ENCODE measurements around the gene ABLIM1.

ABLIM1 gene

GRCh38 chr10:114437473-114438292 is 220.4 kb downstream of the ABLIM1 start:
- DNase-seq, result no peak

- DNase-seq, result no peak
These were observed 221.1 kb downstream of the ABLIM1 start for GRCh38 chr10:114436941-114437340.

DNA sequence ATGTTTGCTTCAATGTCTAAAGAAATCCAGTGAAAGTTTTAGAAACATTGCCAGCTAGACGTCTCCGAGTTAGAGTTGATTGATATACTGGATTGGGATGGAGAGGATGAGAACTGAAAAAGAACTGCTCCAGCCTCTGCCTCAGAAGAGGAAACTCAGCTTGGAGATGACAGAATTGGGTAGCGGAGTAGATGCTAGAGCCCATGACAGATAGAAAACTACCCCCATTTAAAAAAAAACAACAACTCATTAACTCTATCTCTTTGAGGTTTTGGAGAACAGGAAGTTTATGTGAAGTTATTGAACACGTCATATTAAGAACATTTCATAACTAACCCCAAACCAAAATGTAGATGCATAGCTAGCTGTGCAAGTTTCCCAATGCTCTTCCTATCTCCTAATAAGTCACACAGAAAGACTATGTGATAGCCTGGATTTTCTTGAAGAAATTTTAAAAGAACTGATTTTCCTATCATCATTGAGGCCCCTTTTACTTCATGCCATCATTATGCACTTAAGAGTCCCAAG is 225.4 kb downstream of the ABLIM1 start:
- DNase-seq, result no peak

- no peak for DNase-seq
These were observed 226.5 kb downstream of the ABLIM1 start for GRCh38 chr10:114431414-114432135.

- no peak for DNase-seq
These were observed 227.2 kb downstream of the ABLIM1 start for GRCh38 chr10:114430688-114431413.

DNA sequence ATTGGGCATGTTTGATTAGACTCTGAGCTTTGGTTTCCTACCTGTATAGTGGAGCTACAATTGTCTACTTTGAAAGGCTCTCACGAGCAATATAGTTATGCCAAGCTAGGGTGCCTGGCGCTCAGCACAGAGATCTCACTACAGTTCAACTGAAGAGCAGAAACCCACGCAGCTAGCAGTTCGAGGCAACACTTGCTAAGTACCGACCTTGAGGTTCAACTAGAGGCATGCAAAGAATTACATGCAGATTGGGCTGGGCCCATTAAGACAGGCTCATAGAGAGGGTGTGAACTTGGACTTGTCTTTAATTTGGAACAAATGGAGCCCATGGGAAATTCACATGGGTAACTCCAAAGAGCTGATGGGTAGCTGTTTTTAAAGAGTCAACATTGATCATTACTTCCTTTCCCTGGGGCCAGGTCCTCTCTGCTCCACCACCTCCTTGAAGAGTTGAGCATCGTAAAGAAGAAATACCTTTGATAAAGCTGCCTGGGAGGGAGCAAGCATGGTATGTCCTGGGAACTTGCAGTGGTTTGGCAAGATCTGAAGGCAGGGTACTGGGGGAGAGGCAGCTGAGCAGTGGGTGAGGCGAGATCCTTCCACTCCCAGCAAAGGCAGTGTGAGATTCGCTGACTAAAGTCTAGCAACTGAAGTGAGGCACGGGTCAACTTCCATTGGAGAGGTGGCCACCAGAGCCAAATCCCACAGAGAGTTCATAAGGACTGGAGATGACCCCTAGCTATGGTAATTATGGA is 228.3 kb downstream of the ABLIM1 start:
- DNase-seq, result no peak

GRCh38 chr10:114427124-114427852 is 230.8 kb downstream of the ABLIM1 start:
- no peak for DNase-seq

GRCh38 chr10:114426476-114426875 is 231.6 kb downstream of the ABLIM1 start:
- no peak for DNase-seq

- no peak for DNase-seq
These were observed 237.1 kb downstream of the ABLIM1 start for GRCh38 chr10:114420811-114421485.

GRCh38 chr10:114418109-114418508 is 240.0 kb downstream of the ABLIM1 start:
- no peak for DNase-seq

GRCh38 chr10:114412907-114413797 is 244.9 kb downstream of the ABLIM1 start:
- no peak for DNase-seq

- DNase-seq, result no peak
These were observed 249.1 kb downstream of the ABLIM1 start for GRCh38 chr10:114408968-114409444.

DNA sequence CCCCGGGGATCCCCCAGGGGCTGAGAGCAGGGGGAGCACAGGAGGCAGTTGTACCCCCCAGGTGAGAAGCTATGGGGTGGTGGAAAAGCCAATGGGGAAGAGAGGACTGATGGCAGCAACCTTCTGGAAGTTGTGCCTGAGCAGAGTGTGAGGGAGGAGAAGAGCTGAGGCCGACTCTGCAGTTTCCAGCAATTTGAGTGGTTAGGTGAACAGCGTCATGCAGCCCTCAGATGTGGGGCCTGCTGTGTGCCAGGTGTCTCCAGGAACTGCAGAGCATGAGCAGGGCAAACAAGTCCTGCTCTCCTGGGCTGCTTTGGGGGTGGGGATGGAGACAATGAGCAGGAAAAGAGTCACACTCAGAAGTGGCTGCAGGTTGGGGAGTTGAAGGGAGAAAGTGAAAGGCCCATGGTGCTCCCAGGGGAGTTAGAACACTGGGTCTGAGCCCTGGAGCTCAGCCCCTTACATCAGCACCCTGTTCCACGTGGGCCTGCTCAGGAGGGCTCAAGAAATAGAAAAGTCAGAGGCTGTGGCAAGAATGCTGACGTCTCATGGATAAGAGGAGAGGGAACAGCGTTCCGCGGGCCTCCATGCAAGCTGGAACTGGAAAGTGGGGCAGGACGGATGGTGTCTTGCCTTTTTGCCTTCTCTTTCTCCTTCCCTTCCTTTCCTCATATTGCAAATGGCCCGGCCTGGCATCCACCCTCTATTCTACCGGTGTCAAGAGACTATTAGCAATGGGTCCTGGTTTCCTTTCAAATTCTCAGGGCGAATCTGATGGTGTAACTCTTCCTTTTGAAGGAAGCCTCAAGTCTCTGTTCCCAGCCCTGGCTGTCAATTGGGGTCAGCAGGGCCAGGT is 249.7 kb downstream of the ABLIM1 start:
- no peak for DNase-seq

DNA sequence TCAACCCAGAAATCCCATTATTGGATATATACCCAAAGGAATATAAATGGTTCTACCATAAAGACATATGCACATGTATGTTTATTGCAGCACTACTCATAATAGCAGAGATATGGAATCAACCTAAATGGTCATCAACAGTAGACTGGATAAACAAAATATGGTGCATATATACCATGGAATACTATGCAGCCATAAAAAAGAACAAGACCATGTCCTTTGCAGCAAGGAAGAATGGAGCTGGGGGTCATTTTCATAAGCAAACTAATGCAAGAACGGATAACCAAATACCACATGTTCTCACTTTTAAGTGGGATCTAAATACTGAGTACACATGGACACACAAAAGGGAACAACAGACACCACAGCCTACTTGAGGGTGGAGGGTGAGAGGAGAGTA is 251.6 kb downstream of the ABLIM1 start:
- no peak for DNase-seq

- no peak for DNase-seq
These were observed 253.1 kb downstream of the ABLIM1 start for GRCh38 chr10:114405011-114405350.

DNA sequence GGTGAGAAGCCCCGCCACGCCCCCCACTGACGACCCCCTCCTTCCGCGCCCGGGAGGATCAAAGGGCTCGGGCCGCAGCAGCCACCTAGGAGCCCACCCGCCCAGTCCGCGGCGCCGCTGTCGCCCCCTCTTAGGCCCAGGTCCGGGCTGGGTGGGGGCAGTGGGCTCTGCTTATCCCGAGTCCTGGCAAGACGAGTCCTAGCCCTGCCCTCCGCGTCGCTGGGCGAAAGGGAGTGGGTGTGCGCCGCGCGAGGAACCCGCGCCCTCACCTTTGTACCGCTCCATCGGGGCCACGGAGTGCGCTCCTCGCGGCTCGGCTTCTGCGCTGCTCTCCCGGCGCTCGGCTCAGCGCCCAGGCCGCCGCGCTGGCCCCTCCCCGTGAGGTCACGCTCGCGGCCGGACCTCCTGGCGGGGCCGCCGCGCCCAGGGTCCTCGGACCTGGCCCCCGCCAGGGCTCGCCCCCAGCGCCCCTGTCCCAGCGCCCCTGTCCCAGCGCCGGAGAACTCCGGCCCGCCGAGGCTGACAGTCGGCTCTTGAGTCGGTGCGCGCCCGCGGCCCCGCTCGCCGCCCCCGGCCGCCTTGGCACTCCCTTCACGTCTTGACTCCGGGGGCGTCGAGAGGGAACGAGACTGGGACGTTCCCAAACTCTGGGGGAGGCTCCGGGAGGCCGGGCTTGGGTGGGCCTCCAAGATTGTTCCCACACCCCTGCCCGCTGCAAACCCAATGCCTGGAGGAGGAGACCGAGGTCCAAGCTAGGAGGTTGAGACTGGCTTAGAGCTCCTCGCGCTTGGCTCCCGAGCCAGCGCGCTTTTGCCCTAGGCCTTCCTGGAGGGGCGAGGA is 253.7 kb downstream of the ABLIM1 start, which contains the start of gene AFAP1L2:
TSS of gene AFAP1L2 (minus strand) at position 332 of the 840 bp plus-strand sequence. CDS start at position 285, 47 bp downstream.
- DNase-seq, result no peak

- DNase-seq, result no peak
These were observed 254.4 kb downstream of the ABLIM1 start for GRCh38 chr10:114403541-114404161.
